OCI-LY1 (cell line): Measurements from ENCODE around the gene UST.

Experiments used
- CTCF ChIP-seq: fragments of 200-600 bp; sonication (generic), shearing (Covaris generic); IDR thresholded peaks from 2 replicates; pipeline ENCODE4 v1.5.1; 2017; ENCODE audit warnings: mild to moderate bottlenecking, antibody characterized with exemption, low read length, moderate library complexity, mixed read lengths
- EZH2 ChIP-seq: fragments of 200-600 bp; sonication (generic), shearing (Covaris generic); IDR thresholded peaks from 2 replicates; pipeline ENCODE4 v1.8.0; 2017; ENCODE audit warnings: borderline replicate concordance, mixed run types, mild to moderate bottlenecking, antibody characterized with exemption, low read length, moderate library complexity, mixed read lengths

GRCh38 chr6:148927586-148927985 lies 180.8 kb downstream of the UST start:
- TF ChIP-seq CTCF, result no peak
- TF ChIP-seq EZH2, result no peak
